Measurements from ENCODE around the gene CNMD. TPM values are rescaled to one million over a fixed set of nuclear protein-coding genes. Genes with fewer than 3 reads are reported as not detected.

Gene CNMD
- not detected in 2 replicates for total RNA-seq (2014; rRNA removed; shearing (Covaris generic))

GRCh38 chr13:52739468-52740071, at the start of gene CNMD:
Gene CNMD, minus strand, starts transcription at chr13:52739820. Its CDS starts 119 bp downstream, at chr13:52739701.
- Histone ChIP-seq H3K27ac (no peak within 1 kb of the TSS), H3K9me3 (replicated peaks) (no peaks in the 10 kb centered on the region), H3K36me3 (no peaks in the 10 kb centered on the region), H3K27me3 (replicated peaks) (no peaks in the 10 kb centered on the region), H3K4me1 (replicated peaks) (no peaks in the 10 kb centered on the region), H3K4me3 (no peak within 1 kb of the TSS)
- no peak for DNase-seq (ENCODE audit: low read depth in 1 of 2, low spot score in 2 of 2)

GRCh38 chr13:52788011-52788410, 48.4 kb upstream of the CNMD start:
- Histone ChIP-seq H3K36me3 (no peaks in the 10 kb centered on the region), H3K27me3 (replicated peaks) (no peaks in the 10 kb centered on the region), H3K4me1 (replicated peaks) (no peaks in the 10 kb centered on the region), H3K27ac (no peak overlapping the region), H3K9me3 (replicated peaks) (no peaks in the 10 kb centered on the region), H3K4me3 (no peak overlapping the region)
- no peak for DNase-seq (ENCODE audit: low read depth in 1 of 2, low spot score in 2 of 2)

- Histone ChIP-seq H3K27ac (no peak overlapping the region), H3K4me1 (replicated peaks) (no peaks in the 10 kb centered on the region), H3K27me3 (replicated peaks) (no peaks in the 10 kb centered on the region), H3K9me3 (replicated peaks) (no peaks in the 10 kb centered on the region), H3K36me3 (no peaks in the 10 kb centered on the region), H3K4me3 (no peak overlapping the region)
- no peak for DNase-seq (ENCODE audit: low read depth in 1 of 2, low spot score in 2 of 2)
Measured at GRCh38 chr13:52787235-52787634, 47.6 kb upstream of the CNMD start.

DNA sequence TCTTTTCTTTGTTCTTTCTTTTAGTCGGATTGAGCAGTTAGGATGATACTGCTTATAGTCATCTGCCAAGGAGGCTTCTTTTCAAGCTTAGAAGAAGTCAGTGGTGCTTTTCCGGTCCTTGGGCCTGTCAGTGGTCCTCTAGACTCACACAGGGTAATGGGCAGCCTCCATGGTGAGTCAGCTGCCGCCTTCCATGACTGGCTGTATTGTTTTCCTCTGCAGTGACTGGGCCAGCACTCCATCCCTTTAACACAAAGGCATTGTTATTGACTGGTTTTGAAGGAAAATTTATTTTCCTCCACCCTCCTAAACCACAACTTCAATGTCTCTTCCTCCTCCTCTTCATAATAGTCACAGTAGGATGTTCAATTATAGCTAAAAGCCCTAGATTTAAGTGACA, 47.1 kb upstream of the CNMD start:
- H3K4me3 ChIP-seq = no peak overlapping the region
- no peaks in the 10 kb centered on the region for H3K27me3 ChIP-seq (replicated peaks)
- H3K27ac ChIP-seq = no peak overlapping the region
- H3K9me3 ChIP-seq (replicated peaks) = no peaks in the 10 kb centered on the region
- no peaks in the 10 kb centered on the region for H3K36me3 ChIP-seq
- no peaks in the 10 kb centered on the region for H3K4me1 ChIP-seq (replicated peaks)
- DNase-seq (ENCODE audit: low read depth in 1 of 2, low spot score in 2 of 2) = no peak

- no peak overlapping the region for H3K27ac ChIP-seq
- no peak for DNase-seq (ENCODE audit: low read depth in 1 of 2, low spot score in 2 of 2)
Measured at GRCh38 chr13:52785739-52786138, 46.1 kb upstream of the CNMD start.

GRCh38 chr13:52784591-52785340, 45.1 kb upstream of the CNMD start:
- no peak for DNase-seq (ENCODE audit: low read depth in 1 of 2, low spot score in 2 of 2)
- no peaks in the 10 kb centered on the region for H3K36me3 ChIP-seq
- no peaks in the 10 kb centered on the region for H3K27me3 ChIP-seq (replicated peaks)
- H3K4me1 ChIP-seq (replicated peaks) = no peaks in the 10 kb centered on the region
- H3K27ac ChIP-seq = no peak overlapping the region
- H3K4me3 ChIP-seq = no peak overlapping the region
- H3K9me3 ChIP-seq (replicated peaks) = no peaks in the 10 kb centered on the region

More at GRCh38 chr13:52785739-52786138, 46.1 kb upstream of the CNMD start:
- no peak overlapping the region for H3K4me3 ChIP-seq
- no peaks in the 10 kb centered on the region for H3K27me3 ChIP-seq (replicated peaks)
- H3K36me3 ChIP-seq = no peaks in the 10 kb centered on the region
- H3K9me3 ChIP-seq (replicated peaks) = no peaks in the 10 kb centered on the region
- H3K4me1 ChIP-seq (replicated peaks) = no peaks in the 10 kb centered on the region

DNA sequence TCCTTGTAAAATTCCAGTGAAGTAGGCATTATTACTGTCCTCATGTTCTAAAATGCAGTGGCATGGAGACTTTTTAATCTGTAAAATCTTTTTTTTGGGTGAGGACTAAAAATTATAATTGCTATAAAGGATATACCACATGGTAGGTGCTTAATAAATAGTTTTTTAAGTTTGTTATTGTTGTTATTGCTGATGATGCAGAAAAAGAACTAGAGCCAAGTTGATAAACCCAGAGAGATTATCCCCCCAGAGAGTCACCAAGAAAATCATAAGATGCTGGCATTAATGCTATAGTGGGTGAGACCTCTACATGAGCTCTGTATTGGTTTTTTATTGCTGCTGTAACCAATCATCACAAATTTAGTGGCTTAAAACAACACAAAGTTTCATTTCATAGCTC, 44.3 kb upstream of the CNMD start:
- H3K27ac ChIP-seq = no peak overlapping the region
- H3K4me3 ChIP-seq = no peak overlapping the region
- no peaks in the 10 kb centered on the region for H3K36me3 ChIP-seq
- H3K4me1 ChIP-seq (replicated peaks) = no peaks in the 10 kb centered on the region
- H3K9me3 ChIP-seq (replicated peaks) = no peaks in the 10 kb centered on the region
- no peaks in the 10 kb centered on the region for H3K27me3 ChIP-seq (replicated peaks)
- DNase-seq (ENCODE audit: low read depth in 1 of 2, low spot score in 2 of 2) = no peak

GRCh38 chr13:52782471-52783448, 43.1 kb upstream of the CNMD start:
- Histone ChIP-seq H3K27me3 (replicated peaks) (no peaks in the 10 kb centered on the region), H3K27ac (no peak overlapping the region)

GRCh38 chr13:52780611-52781010, 41.0 kb upstream of the CNMD start:
- Histone ChIP-seq H3K36me3 (no peaks in the 10 kb centered on the region), H3K27ac (no peak overlapping the region), H3K4me1 (replicated peaks) (no peaks in the 10 kb centered on the region), H3K27me3 (replicated peaks) (no peaks in the 10 kb centered on the region), H3K4me3 (no peak overlapping the region), H3K9me3 (replicated peaks) (no peaks in the 10 kb centered on the region)
- no peak for DNase-seq (ENCODE audit: low read depth in 1 of 2, low spot score in 2 of 2)

More at GRCh38 chr13:52782471-52783448, 43.1 kb upstream of the CNMD start:
- Histone ChIP-seq H3K36me3 (no peaks in the 10 kb centered on the region), H3K9me3 (replicated peaks) (no peaks in the 10 kb centered on the region), H3K4me1 (replicated peaks) (no peaks in the 10 kb centered on the region), H3K4me3 (no peak overlapping the region)
- DNase-seq (ENCODE audit: low read depth in 1 of 2, low spot score in 2 of 2) = no peak

DNA sequence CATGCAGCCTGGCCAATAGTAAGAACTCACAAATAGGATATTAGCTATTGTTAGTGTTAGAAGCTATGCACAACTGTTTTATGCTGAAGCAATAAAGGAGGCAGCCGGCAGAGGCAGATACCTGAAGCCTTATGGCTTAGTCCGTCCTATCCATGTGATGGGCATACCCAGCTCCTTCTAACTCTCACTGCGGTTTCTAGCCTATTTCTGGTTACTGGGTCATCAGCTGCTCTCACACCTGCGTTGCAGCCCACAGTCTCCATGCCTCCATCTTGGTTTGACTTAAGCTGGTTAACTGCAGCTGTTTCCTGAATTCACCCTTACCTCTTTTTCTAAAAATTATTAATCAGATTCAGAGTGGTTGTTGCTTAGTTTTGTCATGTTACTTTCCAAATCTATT, 40.5 kb upstream of the CNMD start:
- no peaks in the 10 kb centered on the region for H3K9me3 ChIP-seq (replicated peaks)
- no peak overlapping the region for H3K27ac ChIP-seq
- H3K27me3 ChIP-seq (replicated peaks) = no peaks in the 10 kb centered on the region
- H3K4me3 ChIP-seq = no peak overlapping the region
- no peaks in the 10 kb centered on the region for H3K4me1 ChIP-seq (replicated peaks)
- H3K36me3 ChIP-seq = no peaks in the 10 kb centered on the region
- DNase-seq (ENCODE audit: low read depth in 1 of 2, low spot score in 2 of 2) = no peak

GRCh38 chr13:52779103-52779502, 39.5 kb upstream of the CNMD start:
- Histone ChIP-seq H3K36me3 (no peaks in the 10 kb centered on the region), H3K4me3 (no peak overlapping the region), H3K4me1 (replicated peaks) (no peaks in the 10 kb centered on the region), H3K9me3 (replicated peaks) (no peaks in the 10 kb centered on the region), H3K27me3 (replicated peaks) (no peaks in the 10 kb centered on the region), H3K27ac (no peak overlapping the region)
- peak in 1 of 2 experiments; percentile 2 for DNase-seq (ENCODE audit: low read depth in 1 of 2, low spot score in 2 of 2)

DNA sequence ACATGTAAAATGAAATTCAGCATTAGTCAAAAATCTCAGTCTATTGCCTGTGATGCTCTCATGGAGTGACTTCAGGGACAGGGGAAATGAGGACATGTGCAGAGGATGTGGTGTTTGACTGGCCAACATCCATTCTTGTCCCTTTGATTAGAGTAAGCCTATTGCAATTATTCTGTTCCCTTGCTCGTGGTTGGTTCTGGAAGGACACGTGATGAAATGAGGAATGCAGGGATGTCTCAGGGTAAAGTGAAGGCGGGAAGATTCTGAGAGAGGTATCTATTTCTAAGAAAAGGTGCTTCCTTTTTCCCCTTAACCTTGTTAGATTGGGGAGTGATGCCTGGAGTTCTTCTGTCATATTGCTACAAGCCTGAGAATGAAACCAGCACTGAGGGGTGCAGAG, 37.1 kb upstream of the CNMD start:
- no peaks in the 10 kb centered on the region for H3K36me3 ChIP-seq
- no peaks in the 10 kb centered on the region for H3K9me3 ChIP-seq (replicated peaks)
- H3K27ac ChIP-seq = no peak overlapping the region
- H3K27me3 ChIP-seq (replicated peaks) = no peaks in the 10 kb centered on the region
- no peak for DNase-seq (ENCODE audit: low read depth in 1 of 2, low spot score in 2 of 2)
- no peaks in the 10 kb centered on the region for H3K4me1 ChIP-seq (replicated peaks)
- H3K4me3 ChIP-seq = no peak overlapping the region

DNA sequence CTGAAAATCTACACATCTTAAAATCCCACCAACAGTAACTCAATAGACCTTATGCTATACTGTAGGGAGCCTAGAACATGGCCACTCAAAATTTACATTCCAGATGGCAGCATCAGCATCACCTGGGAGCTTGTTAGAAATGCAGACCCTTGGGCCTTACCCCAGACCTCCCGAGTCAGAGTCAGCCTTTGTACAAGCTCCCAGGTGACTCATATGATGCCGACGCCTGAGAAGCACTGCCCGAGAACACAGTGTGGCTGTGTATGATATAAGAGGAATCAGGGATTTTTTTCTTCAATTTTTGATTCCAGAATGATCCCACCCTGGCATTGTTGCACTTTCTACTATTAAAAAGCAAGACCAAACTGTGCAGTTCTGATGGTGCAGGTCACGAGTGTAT, 35.9 kb upstream of the CNMD start:
- H3K9me3 ChIP-seq (replicated peaks) = no peaks in the 10 kb centered on the region
- H3K4me3 ChIP-seq = no peak overlapping the region
- H3K4me1 ChIP-seq (replicated peaks) = no peaks in the 10 kb centered on the region
- no peak overlapping the region for H3K27ac ChIP-seq
- no peaks in the 10 kb centered on the region for H3K36me3 ChIP-seq
- no peaks in the 10 kb centered on the region for H3K27me3 ChIP-seq (replicated peaks)
- no peak for DNase-seq (ENCODE audit: low read depth in 1 of 2, low spot score in 2 of 2)

Data from SJSA1 (cell line).